Left kidney (tissue), 2 donors: ENCODE data around the gene C11orf86. TPM values are rescaled to one million over a fixed set of nuclear protein-coding genes. Genes with fewer than 3 reads are reported as not detected.
"Not testable (repeated sequence)": the region's sequence is repeated elsewhere in the genome, so short reads cannot be mapped to it uniquely, and the experiment has no call there.

ENCODE experiments used
- DNase-seq: peaks from one replicate; pipeline ENCODE4 v3.0.0-alpha.2; 2013
- polyA plus RNA-seq: library from polyadenylated mRNA; unstranded; fragments of 120-200 nt; gene quantifications from one replicate; pipeline ENCODE4 v1.2.1, GENCODE V29; 2013; ENCODE audit not compliant: insufficient read length

The C11orf86 gene
- polyA plus RNA-seq, 1 donor, result not detected

DNA sequence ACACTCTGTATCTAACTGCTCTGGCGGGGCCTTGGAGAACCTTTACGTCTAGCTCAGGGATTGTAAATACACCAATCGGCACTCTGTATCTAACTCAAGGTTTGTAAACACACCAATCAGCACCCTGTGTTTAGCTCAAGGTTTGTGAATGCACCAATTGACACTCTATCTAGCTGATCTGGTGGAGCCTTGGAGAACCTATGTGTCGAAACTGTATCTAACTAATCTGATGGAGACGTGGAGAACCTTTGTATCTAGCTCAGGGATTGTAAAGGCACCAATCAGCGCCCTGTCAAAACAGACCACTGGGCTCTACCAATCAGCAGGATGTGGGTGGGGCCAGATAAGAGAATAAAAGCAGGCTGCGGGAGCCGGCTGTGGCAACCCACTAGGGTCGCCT, 14.3 kb downstream of the C11orf86 start:
- DNase-seq, result not testable (repeated sequence)

DNA sequence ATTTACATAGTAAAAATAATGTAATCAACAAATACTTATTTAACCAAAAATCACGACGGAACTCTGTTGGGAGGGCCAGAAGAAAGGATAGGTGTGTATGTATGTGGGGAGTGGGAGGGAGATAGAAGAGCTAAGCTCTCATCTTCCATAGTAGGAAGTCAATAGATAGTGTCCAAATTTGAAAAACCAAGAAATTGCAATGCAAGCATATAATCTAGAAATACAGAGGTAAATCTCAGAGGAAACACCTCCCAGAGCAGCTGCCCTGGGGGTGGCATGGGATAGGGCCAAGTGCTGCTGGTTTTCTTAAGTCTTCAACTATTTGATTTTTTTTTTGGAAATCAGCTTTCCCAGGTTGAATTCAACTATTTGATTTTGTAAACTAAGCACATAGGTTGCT, 16.9 kb downstream of the C11orf86 start:
- DNase-seq, result no peak

DNA sequence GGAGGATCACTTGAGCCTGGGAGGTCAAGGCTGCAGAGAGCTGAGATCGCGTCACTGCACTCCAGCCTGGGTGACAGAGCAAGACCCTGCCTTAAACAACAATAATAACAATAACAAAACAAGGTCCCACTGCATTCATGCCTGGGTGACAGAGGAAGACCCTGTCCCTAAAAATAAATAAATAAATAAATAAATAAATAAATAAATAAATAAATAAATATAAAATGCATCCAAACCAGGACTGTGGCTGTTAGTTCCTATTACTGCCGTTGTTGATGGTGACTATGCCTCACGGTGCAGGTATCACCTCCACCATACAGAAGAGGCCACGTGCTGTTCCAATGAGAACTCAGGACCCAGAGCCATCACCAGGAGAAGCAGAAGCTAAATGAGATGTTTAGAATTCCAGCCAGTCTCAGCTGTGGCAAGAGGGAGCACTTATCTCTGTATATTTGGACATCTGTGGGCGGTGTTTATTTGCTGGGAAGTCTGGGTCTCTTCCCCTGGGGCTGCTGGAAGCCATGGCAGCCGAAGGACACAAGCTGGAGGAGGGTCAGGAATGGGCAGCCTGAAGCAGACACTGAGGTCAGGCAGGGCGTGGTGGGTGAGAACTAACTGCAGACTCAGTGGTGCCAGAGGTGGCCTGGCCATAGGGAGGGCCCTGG, 21.6 kb downstream of the C11orf86 start:
- DNase-seq, result no peak

DNA sequence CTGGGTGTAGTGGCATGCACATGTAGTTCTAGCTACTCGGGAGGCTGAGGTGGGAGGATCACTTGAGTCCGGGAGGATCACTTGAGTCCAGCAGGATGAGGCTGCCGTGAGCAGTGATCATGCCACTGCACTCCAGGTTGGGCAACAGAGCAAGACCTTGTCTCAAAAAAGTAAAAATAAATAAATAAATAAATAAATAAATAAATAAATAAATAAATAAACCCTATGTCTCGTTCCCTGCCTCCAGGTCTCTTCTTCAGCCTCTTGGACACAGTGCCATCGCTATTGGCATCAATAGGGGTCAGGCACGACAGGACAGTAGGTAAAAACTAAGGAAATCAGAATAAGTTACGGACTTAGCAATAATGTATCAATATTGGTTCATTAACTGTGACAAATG, 24.5 kb downstream of the C11orf86 start:
- DNase-seq, result no peak

DNA sequence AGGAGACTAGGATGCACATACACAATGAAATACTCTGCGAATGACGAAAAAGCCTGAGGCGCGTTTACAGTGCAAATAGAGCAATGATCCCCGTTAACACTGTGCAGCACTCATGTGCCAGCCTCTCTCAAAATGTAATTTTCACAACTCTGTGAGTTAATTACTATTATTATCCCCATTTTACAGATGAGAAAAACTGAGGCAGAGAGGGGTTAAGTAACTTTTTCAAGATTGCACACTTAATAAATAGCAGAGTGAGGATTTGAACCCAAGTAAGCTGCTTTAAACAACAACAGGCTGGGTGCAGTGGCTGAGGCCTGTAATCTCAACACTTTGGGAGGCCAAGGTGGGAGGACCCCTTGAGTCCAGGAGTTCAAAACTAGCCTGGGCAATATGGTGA, 26.2 kb downstream of the C11orf86 start:
- no peak for DNase-seq

DNA sequence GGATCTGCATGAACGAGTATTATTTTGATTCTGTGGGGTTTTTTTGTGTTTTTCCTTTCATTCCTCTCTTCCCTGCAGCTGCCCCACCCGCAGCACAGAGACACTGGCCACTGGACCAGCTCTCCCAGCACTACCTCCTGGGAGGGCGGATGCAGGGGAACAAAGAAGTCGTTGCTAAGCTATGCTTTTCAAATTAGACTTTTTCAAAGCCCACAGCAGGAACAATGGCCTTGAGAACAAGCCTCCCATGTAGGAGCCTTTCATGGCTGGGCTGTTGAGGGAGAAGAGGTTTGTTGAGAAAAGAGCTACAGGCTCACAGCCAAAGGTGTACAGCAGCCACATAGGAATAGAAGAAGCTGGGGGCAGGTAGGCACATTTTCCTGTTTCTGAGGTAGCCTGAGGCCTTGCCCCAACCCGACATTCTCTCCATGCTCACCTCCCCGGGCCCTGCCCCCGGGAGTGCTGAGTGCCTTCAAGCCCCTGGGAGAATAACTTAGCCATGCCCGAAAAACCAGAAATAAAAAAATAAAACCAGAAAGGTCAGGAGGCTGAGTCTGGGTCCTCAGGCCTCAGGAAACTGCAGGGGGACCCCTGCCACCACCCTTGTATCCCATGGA, 27.3 kb downstream of the C11orf86 start:
- no peak for DNase-seq

DNA sequence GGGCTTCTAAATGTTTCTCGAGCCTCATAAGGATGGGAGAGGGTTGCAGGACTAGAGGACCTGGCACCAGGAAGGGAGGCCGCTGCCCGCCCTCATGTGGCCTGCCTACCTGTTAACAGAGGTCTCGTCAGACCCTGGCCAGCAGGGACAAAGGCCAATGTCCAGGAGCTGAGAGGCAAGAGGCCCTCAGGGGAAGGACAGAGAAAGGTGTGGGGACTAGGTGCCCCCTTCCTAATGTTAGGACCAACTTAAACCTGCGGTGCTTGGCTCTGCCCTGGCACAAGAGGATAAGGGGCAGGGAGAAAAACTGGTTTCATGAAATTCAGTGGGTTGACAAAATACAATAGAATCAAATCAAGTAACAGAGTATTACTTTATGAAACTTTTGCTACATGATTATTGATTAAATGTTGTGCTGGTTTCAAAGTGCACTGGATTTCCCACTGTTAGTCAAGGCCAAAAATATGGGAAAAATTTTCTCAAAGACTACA, 27.9 kb downstream of the C11orf86 start:
- DNase-seq, result no peak

DNA sequence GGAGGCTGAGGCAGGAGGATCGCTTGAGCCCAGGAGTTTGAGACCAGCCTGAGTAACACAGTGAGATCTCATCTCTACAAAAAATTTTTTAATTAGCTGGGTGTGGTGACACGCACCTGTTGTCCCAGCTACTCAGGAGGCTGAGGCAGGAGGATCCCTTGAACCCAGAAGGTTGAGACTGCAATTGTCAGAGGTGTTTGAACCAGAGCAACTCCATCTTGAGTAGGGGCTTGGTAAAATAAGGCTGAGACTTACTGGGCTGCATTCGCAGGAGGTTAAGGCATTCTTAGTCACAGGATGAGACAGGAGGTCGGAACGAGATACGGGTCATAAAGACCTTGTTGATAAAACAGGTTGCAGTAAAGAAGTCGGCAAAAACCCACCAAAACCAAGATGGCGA, 30.1 kb downstream of the C11orf86 start:
- not testable (repeated sequence) for DNase-seq

DNA sequence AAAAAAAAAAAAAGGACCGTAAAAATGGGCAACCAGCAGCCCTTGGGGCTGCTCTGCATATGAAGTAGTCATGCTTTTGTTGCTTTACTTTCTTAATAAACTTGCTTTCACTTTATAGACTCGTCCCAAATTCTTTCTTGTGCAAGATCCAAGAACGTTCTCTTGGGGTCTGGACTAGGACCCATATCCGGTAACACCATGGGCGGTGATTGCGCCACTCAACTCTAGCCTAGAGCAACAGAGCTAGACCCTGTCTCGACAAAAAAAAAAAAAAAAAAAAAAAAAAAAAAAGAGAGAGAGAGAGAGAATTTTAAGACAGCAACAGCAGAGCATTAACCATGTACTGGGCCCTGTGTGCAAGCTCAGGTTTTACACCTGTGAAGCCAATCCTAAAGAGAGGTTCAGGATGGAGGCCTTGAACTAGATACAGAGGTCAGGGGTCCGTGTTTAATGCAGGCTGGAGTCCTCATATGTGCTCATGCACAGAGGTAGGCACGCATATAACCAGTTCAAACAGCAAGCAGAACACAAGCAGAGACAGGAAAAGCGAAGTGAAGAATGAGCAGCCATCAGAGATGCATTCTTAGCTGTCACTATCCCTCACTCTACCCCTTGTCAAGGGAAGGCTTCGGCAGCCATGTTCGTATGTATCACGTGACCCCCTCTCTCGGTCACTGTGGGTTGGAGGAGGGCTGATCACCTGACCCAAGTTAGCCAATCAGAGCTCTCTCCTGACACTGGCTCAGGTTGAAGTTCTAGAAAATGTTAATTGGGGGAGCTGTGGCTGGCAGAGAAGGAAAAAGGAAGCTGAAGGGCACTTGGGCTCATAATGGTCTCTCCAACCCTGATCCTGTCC, 31.2 kb downstream of the C11orf86 start:
- no peak for DNase-seq

DNA sequence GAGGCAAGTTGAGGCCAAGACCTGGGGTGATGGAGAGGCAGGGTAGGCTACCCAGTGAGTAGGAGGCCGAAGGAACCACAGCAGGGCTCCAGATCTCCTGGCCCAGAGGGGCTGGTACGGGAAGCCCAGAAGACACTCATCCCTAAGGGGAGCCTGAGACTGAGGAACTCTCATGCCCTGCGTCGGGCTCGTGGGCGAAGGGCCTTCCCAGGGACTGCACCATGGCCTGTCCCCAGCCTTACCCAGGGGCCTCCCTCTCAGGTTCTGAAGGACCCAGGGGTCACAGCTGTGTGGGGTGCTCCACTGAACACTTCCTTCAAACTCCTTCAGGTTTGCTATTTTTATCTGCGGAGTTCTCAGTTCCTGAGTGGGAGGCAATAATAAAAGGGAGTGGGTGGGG, 32.0 kb downstream of the C11orf86 start:
- no peak for DNase-seq

DNA sequence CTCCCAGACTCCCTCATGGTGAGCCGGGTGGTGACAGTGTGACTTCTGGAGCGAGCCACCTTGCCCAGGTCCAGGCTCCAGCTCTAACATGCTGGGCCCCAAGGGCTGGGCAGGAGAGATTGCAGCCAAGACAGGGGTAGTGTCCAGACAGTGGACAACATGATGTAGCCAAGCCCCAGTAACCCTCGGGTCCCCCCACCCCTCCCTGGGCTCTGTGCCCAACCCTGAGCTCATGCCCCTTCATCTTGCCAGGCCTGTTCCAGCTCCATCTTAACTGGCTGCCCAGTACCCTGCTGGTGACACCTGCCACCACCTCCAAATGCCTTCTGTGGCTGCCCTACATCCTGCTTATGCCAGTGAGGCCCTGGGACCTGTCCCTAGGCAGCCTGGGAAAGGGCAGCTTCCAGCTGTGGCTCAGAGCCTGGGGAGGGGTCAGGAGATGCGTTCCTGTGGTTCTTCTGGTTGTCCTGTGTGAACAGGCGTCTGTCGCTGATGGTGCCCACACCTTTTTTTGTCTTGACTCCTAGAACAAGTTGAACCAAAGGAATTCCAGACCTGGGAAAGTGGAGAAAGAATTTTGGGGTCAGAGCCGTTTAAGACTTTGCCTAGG, 35.3 kb downstream of the C11orf86 start:
- no peak for DNase-seq

DNA sequence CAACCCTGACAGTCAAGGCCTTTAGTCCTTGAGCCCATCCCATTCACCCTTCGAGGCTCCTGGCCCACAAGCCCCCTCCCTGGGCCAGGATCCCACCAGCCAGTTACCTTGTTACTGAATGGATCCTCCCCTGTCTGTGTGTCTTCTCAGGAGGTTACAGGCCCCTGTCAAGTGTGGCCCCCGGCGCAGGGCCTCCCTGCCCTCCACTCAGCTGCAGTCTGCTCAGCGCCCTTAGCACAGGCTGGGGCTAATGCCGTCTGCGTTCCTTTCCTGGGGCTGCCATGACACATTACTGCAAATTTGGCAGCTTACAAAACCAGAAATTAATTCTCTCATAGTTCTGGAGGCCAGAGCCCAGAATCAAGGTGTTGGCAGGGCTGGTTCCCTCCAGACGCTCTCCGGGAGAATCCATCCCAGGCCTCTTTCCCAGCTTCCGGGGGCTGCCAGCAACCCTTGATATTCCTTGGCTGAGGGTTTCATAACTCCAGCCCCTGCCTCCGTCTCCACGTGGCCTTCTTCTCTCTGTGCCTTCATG, 38.5 kb downstream of the C11orf86 start:
- no peak for DNase-seq

DNA sequence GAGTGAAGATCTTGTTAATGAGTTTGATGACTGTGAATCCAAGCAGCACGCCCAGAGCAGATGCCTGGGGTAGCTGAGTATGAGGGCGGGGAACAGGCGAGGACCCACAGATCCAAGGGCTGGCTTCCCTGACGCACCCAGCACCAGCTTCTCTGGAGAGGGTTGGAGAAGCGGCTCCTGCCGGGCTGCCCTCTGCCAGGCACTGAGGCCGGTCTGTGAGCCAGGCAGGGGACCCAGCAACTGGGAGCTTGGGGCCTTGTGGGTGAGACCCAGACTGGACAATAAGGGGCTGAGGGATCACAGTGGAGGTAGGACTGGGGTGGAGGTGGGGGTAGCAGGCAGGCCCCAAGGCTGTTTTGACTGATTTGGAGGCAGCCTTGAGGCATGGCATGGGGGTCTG, 39.2 kb downstream of the C11orf86 start:
- DNase-seq, result no peak

DNA sequence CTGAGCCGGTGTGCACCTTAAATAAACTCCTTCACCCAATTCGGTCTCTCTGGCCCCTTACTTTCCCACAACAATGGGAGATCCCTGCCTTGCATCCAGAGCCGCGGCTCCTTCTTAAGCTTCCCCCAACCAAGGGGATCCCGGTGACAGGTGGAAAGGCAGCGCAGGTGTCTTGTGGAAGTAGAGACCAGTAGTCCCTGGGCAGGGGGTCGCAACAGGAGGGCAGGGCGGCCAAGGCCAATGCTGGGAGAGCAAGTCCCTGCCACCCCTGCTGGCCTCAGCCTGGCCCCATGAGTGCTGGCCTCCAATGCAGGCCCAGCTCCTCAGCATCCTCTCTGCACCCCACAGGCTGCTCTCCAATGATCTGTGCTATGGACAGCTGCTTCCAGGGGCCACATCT, 39.9 kb downstream of the C11orf86 start:
- no peak for DNase-seq

DNA sequence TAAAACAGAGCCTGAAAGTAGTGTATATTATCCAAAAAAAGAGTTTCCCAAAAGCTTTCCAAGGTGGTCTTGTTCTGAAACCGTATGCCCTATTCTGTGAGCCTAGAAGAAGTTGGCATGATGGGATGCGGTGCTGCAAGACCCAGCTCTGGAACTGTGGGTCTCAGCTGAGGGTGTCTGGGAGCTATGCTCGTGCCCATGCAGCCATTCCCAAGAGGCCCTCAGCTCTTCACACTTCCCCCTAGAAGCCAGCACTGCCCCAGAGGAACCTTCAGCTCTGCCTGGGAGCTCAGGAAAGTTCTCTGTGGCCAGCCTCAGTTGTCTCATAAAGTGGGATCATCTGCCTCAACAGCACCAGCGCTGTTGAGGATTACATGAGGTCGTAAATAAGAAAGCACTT, 41.4 kb downstream of the C11orf86 start:
- no peak for DNase-seq

DNA sequence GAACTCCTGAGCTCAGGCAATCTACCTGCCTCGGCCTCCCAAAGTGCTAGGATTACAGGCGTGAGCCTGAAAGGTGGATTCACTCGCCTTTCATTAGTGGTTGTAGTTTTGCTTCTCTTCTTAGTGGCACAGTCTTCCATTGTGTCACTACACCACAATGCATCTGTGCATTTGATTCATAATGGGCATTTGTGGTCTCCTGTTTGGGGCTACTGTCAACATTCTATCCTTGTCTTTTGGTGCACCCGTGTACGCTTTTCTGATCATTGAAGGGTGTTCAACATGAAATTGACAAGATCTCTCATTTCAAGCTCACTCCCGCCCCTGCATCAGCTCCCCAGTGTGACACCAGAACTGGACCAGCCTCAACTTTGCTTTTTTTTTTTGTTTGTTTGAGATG, 45.8 kb downstream of the C11orf86 start:
- DNase-seq, result no peak

DNA sequence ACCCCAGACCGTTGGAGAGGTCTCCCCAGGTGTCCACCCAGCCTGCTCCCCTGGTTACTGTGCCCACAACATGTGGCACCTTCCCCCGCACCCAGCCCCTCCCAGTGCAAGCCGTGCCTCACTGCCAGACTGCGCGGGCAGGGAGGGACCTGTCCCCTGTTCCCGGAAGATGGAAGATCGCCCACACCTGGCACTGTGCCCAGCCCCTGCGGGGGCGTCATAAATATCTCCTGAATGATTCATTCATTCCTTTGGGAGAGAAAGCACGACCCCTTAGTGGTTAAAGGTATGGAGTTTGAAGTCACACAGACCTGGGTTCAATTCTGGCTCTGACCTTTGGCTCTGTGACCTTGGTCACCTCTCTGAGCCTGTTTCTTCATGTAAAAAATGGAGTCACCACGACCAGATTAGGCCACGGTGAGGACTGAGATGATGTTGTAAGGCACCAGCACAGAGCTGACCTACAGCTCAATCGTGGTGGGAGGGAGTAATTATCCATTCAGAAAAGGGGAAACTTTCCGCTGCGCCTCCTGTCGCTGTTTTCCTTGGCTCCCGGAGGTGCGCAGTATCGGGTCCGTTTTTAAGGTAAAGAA, 47.3 kb downstream of the C11orf86 start:
- no peak for DNase-seq

DNA sequence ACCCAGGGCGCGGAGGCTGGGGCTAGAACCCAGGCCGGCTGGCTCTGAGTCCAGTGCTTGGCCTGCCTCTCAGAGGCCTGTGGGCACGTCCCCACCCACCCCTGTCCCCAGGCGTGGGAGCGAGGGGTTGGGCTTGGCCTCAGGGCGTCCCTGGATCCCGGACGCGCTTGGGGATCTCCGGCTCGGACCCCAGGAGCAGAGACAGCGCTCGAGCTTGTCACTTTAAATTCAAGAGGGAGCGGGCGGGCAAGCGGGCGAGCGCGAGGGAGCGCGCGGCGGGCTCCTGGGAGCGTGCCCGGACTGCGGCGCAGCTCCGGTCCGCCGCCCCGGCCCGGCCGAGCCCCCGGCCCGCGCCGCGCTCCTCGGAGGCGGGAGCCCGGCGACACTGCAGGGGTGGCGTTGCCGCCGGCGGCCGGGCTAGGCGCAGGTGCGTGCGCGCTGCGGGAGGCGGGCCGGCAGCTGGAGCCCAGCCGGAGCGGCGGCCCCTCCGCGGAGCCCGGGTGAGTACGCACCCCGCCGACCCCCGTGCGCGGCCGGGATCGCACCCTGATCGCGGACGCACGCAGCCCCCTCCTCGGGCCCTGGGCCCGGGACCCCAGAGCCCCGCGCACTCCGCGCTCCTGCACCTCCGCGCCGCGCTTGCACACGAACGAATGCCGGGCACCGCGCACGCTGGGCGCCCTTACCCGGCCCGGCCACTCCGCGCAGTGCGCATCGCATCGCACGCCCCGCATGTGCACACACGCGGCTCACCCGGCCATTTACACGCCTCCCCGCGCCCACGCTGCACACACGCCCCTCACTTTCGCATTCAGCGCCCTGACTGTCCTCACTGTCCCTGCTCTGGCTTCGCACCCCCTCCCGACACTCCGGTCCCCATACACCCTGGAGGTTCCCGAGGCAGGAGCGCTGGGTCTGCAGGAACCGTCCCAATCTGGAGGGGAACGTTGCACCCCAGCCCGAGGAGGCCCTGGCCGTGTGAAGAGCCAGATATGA, 48.2 kb downstream of the C11orf86 start, which contains the start of gene SYT12:
Gene SYT12, plus strand, starts transcription at position 174 of the 996 bp plus-strand sequence. CDS start 7,011 bp downstream, outside the sequence.
- no peak for DNase-seq

DNA sequence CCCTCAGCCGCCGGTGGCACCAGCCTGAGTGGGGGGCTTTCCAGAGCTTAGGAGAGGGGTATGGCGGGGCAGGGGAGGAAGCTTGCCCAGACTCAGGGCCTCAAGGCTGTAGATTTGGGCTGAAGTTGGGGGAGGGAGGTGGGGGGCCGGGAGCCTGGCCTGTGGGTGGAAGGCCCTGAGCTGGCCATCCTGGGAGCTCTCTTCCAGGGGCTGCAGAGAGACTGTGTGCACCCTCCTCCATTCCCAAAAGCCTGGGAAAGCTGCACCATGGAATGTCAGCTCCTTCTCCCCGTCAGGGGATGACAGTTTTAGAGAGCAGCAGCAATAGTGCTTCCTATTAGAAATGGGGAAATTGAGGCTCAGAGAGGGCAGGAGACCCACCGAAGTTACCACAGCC, 48.9 kb downstream of the C11orf86 start:
- no peak for DNase-seq

DNA sequence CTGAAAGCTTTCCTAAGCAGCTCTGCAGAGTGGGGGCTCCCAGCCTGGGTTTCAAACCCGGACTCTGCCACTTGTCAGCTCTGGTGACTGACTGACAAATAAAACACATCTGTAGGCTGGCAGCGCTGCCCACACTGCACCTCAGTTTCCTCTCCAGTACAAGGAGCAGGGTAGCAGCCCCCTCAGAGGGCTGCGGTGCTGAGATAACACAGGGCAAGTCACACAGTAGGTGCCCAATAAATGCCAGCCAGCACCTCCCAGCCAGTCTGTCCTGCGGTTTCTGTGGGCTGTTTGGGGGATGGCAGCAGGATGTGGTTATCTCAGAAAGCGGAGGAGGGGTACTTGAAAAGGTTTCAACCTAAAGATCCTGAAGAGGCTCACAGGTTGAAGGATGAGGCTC, 49.3 kb downstream of the C11orf86 start:
- DNase-seq, result no peak

DNA sequence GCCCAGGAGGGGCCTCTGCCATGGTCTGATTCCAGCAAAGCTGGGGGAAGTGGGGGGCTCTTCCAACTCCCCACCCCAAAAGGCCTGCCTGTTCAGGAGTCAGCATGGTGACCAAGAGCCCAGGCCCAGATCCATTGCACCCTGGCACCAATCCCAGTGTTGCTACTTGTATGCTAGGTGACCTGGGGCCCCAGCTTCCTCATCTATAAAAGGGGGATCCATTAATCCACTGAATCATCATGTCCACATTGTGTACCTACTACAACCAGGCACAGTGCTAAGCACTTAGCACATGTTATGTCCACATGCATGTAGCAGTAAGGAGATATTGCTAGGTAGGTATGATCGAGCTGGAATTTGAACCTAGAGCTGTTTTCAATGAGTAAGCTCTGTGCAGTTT, 49.9 kb downstream of the C11orf86 start:
- DNase-seq, result no peak
